ENCODE measurements around the gene LRFN4. TPM values are rescaled to one million over a fixed set of nuclear protein-coding genes. Genes with fewer than 3 reads are reported as not detected.

Gene LRFN4
- total RNA-seq, 1 experiment from 2014 or later = 8.7 TPM

DNA sequence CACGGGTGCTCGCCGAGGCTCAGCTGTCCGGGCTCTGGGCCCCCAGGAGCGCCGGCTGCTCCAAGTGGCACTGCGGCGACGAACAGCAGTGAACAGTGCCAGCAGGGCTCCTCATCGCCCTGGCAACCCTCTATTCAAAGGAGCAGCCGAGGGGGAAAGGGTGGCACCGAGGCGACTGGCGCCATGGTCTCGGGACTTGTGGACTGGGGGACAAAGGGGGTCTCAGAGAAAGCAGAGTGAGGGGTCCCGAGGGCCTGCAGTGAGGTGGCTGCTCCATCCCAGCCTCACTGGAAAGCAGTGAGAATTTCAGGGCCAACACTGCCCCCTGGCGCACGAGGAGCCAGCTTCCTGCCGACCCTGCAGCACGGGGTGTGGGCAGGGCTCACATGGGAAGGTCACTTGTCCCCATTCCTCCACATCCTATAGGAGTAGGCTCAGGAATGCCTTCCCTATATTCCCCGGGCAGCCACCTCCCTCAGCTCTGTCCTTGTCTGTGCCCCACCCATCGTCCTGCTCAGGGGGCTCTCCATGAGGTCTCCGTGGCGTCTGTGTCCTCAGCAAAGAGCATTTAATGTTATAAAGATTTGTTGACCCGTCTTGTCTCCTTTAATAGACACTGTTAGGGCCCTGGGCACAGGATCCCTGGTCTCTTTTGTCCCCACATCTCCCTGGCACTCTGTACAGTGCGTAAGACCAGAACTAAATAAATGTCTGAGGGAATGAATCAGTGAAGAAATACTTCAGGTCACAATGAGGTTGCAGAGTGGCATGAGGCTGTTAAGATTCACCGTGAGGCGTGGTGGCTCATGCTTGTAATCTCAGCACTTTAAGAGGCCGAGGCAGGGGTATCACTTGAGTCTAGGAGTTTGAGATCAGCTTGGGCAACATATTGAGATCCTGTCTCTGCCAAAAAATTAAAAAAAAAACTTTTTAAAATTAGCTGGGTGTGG is 26.4 kb downstream of the LRFN4 start:
- peak overlapping the region; percentile 75; the same call in 1 of the 2 replicates for H2AFZ ChIP-seq (ENCODE audit: low read length)
- no peaks in the 10 kb centered on the region for H3K27me3 ChIP-seq (ENCODE audit: low read length)
- H3K36me3 ChIP-seq (ENCODE audit: insufficient read depth, low read length) = no peaks in the 10 kb centered on the region
- DNase-seq = peak; percentile 89
- H3K4me3 ChIP-seq (ENCODE audit: low read length) = no peak overlapping the region
- peak overlapping the region; percentile 35 for H3K4me2 ChIP-seq (ENCODE audit: low read depth, low read length, poor library complexity, severe bottlenecking)
- peaks cover 30% of the 10 kb centered on the region for H3K4me1 ChIP-seq (ENCODE audit: low read length)
- no peaks in the 10 kb centered on the region for H3K79me2 ChIP-seq (ENCODE audit: low read length)
- no peak overlapping the region for H3K27ac ChIP-seq (ENCODE audit: low read length)
- no peaks in the 10 kb centered on the region for H4K20me1 ChIP-seq (ENCODE audit: insufficient read depth, low read depth, low read length)
- H3K9me3 ChIP-seq (ENCODE audit: low read length) = no peaks in the 10 kb centered on the region
- H3K9ac ChIP-seq (ENCODE audit: low read length) = no peak overlapping the region
- H3K9me2 ChIP-seq (replicated peaks; ENCODE audit: insufficient read depth, low read length) = no peaks in the 10 kb centered on the region

- no peak overlapping the region for H2AFZ ChIP-seq (ENCODE audit: low read length)
- no peaks in the 10 kb centered on the region for H3K9me2 ChIP-seq (replicated peaks; ENCODE audit: insufficient read depth, low read length)
- H3K9me3 ChIP-seq (ENCODE audit: low read length) = no peaks in the 10 kb centered on the region
- no peak overlapping the region for H3K4me2 ChIP-seq (ENCODE audit: low read depth, low read length, poor library complexity, severe bottlenecking)
- H3K27ac ChIP-seq (ENCODE audit: low read length) = no peak overlapping the region
- no peaks in the 10 kb centered on the region for H3K27me3 ChIP-seq (ENCODE audit: low read length)
- H3K4me1 ChIP-seq (ENCODE audit: low read length) = peaks cover 30% of the 10 kb centered on the region
- H3K79me2 ChIP-seq (ENCODE audit: low read length) = no peaks in the 10 kb centered on the region
- no peaks in the 10 kb centered on the region for H3K36me3 ChIP-seq (ENCODE audit: insufficient read depth, low read length)
- H3K9ac ChIP-seq (ENCODE audit: low read length) = no peak overlapping the region
- no peaks in the 10 kb centered on the region for H4K20me1 ChIP-seq (ENCODE audit: insufficient read depth, low read depth, low read length)
- no peak overlapping the region for H3K4me3 ChIP-seq (ENCODE audit: low read length)
- no peak for DNase-seq
Observed at GRCh38 chr11:66884443-66884842, 27.6 kb downstream of the LRFN4 start.

- Histone ChIP-seq H3K9ac (ENCODE audit: low read length) (no peak overlapping the region), H3K27me3 (ENCODE audit: low read length) (no peaks in the 10 kb centered on the region), H3K4me3 (ENCODE audit: low read length) (no peak overlapping the region), H3K9me3 (ENCODE audit: low read length) (no peaks in the 10 kb centered on the region), H3K27ac (ENCODE audit: low read length) (no peak overlapping the region), H3K79me2 (ENCODE audit: low read length) (no peaks in the 10 kb centered on the region), H3K36me3 (ENCODE audit: insufficient read depth, low read length) (no peaks in the 10 kb centered on the region), H2AFZ (ENCODE audit: low read length) (no peak overlapping the region), H3K9me2 (replicated peaks; ENCODE audit: insufficient read depth, low read length) (no peaks in the 10 kb centered on the region), H3K4me1 (ENCODE audit: low read length) (peaks cover 20% of the 10 kb centered on the region), H4K20me1 (ENCODE audit: insufficient read depth, low read depth, low read length) (no peaks in the 10 kb centered on the region), H3K4me2 (ENCODE audit: low read depth, low read length, poor library complexity, severe bottlenecking) (no peak overlapping the region)
- DNase-seq = no peak
Observed at GRCh38 chr11:66885469-66885868, 28.6 kb downstream of the LRFN4 start.

GRCh38 chr11:66885950-66886440 is 29.1 kb downstream of the LRFN4 start:
- Histone ChIP-seq H3K4me3 (ENCODE audit: low read length) (no peak overlapping the region), H3K27ac (ENCODE audit: low read length) (no peak overlapping the region), H3K4me1 (ENCODE audit: low read length) (peaks cover 14% of the 10 kb centered on the region), H4K20me1 (ENCODE audit: insufficient read depth, low read depth, low read length) (no peaks in the 10 kb centered on the region), H3K4me2 (ENCODE audit: low read depth, low read length, poor library complexity, severe bottlenecking) (no peak overlapping the region), H3K79me2 (ENCODE audit: low read length) (no peaks in the 10 kb centered on the region), H3K9me2 (replicated peaks; ENCODE audit: insufficient read depth, low read length) (no peaks in the 10 kb centered on the region), H3K9me3 (ENCODE audit: low read length) (no peaks in the 10 kb centered on the region), H3K27me3 (ENCODE audit: low read length) (no peaks in the 10 kb centered on the region), H2AFZ (ENCODE audit: low read length) (no peak overlapping the region), H3K36me3 (ENCODE audit: insufficient read depth, low read length) (no peaks in the 10 kb centered on the region), H3K9ac (ENCODE audit: low read length) (no peak overlapping the region)
- no peak for DNase-seq

DNA sequence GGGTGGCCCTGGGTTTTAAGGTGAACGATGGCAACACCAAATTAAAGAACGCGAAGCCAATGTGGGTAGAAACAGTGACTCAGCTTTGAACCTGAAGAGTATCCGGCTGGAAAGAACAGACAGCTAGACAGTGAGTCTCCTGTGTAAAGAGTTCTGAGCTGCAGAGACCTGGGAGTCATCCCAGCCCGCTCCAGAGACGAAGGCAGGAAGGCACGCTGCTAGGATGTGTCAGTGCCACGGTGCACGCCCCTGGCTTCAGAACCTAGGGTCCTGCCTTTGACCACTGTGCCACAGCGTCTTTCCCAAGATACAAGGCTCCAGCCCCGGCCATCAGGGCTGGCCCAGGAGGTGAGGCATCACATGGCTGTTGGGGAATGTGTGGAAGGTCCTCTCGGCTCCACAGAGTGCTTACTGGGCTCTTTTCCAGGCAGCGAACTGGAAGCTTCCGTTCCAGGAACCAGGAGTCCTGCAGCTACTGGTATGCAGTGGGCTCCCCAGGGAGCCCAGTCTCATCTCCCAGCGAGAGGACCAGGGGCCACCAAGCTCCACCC is 29.9 kb downstream of the LRFN4 start:
- DNase-seq = no peak
- H3K27me3 ChIP-seq (ENCODE audit: low read length) = no peaks in the 10 kb centered on the region
- no peak overlapping the region for H2AFZ ChIP-seq (ENCODE audit: low read length)
- H3K36me3 ChIP-seq (ENCODE audit: insufficient read depth, low read length) = no peaks in the 10 kb centered on the region
- H3K9me2 ChIP-seq (replicated peaks; ENCODE audit: insufficient read depth, low read length) = no peaks in the 10 kb centered on the region
- no peaks in the 10 kb centered on the region for H3K79me2 ChIP-seq (ENCODE audit: low read length)
- no peak overlapping the region for H3K27ac ChIP-seq (ENCODE audit: low read length)
- H4K20me1 ChIP-seq (ENCODE audit: insufficient read depth, low read depth, low read length) = no peaks in the 10 kb centered on the region
- H3K9ac ChIP-seq (ENCODE audit: low read length) = no peak overlapping the region
- H3K4me2 ChIP-seq (ENCODE audit: low read depth, low read length, poor library complexity, severe bottlenecking) = no peak overlapping the region
- H3K4me1 ChIP-seq (ENCODE audit: low read length) = peaks cover 7% of the 10 kb centered on the region
- no peaks in the 10 kb centered on the region for H3K9me3 ChIP-seq (ENCODE audit: low read length)
- no peak overlapping the region for H3K4me3 ChIP-seq (ENCODE audit: low read length)

GRCh38 chr11:66887526-66887925 is 30.7 kb downstream of the LRFN4 start:
- Histone ChIP-seq H3K9me3 (ENCODE audit: low read length) (no peaks in the 10 kb centered on the region), H3K4me3 (ENCODE audit: low read length) (no peak overlapping the region), H3K27me3 (ENCODE audit: low read length) (no peaks in the 10 kb centered on the region), H4K20me1 (ENCODE audit: insufficient read depth, low read depth, low read length) (no peaks in the 10 kb centered on the region), H2AFZ (ENCODE audit: low read length) (no peak overlapping the region), H3K9ac (ENCODE audit: low read length) (no peak overlapping the region), H3K36me3 (ENCODE audit: insufficient read depth, low read length) (no peaks in the 10 kb centered on the region), H3K4me1 (ENCODE audit: low read length) (peaks cover 3% of the 10 kb centered on the region; the same call in 1 of the 2 replicates), H3K79me2 (ENCODE audit: low read length) (no peaks in the 10 kb centered on the region), H3K9me2 (replicated peaks; ENCODE audit: insufficient read depth, low read length) (no peaks in the 10 kb centered on the region), H3K4me2 (ENCODE audit: low read depth, low read length, poor library complexity, severe bottlenecking) (no peak overlapping the region), H3K27ac (ENCODE audit: low read length) (no peak overlapping the region)
- no peak for DNase-seq

GRCh38 chr11:66888282-66888681 is 31.4 kb downstream of the LRFN4 start:
- H2AFZ ChIP-seq (ENCODE audit: low read length) = no peak overlapping the region
- no peaks in the 10 kb centered on the region for H3K9me3 ChIP-seq (ENCODE audit: low read length)
- no peaks in the 10 kb centered on the region for H4K20me1 ChIP-seq (ENCODE audit: insufficient read depth, low read depth, low read length)
- H3K9me2 ChIP-seq (replicated peaks; ENCODE audit: insufficient read depth, low read length) = no peaks in the 10 kb centered on the region
- no peak overlapping the region for H3K9ac ChIP-seq (ENCODE audit: low read length)
- no peak overlapping the region for H3K4me2 ChIP-seq (ENCODE audit: low read depth, low read length, poor library complexity, severe bottlenecking)
- no peak overlapping the region for H3K4me3 ChIP-seq (ENCODE audit: low read length)
- H3K79me2 ChIP-seq (ENCODE audit: low read length) = no peaks in the 10 kb centered on the region
- peaks cover 3% of the 10 kb centered on the region; the same call in 1 of the 2 replicates for H3K4me1 ChIP-seq (ENCODE audit: low read length)
- DNase-seq = no peak
- no peaks in the 10 kb centered on the region for H3K36me3 ChIP-seq (ENCODE audit: insufficient read depth, low read length)
- no peaks in the 10 kb centered on the region for H3K27me3 ChIP-seq (ENCODE audit: low read length)
- H3K27ac ChIP-seq (ENCODE audit: low read length) = no peak overlapping the region

DNA sequence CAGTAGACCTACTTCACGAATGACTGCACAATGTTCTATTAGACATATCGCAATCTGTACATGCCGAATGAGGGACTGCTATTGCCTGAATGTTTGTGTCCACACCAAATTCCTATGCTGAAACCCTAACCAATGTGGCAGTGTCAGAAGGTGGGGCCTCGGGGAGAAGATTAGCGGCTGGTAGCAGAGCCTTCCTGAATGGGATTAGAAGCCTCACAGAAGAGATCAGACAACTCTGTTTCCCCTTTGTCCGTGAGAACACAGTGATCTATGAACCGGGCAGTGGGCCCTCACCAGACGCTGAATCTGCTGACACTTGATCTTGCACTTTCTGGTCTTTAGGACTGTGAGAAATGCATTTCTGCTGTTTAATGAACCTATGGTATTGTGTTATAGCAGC is 33.1 kb downstream of the LRFN4 start:
- no peaks in the 10 kb centered on the region for H3K9me2 ChIP-seq (replicated peaks; ENCODE audit: insufficient read depth, low read length)
- no peaks in the 10 kb centered on the region for H3K9me3 ChIP-seq (ENCODE audit: low read length)
- no peaks in the 10 kb centered on the region for H4K20me1 ChIP-seq (ENCODE audit: insufficient read depth, low read depth, low read length)
- H3K4me1 ChIP-seq (ENCODE audit: low read length) = no peaks in the 10 kb centered on the region
- H3K27me3 ChIP-seq (ENCODE audit: low read length) = no peaks in the 10 kb centered on the region
- no peak overlapping the region for H3K27ac ChIP-seq (ENCODE audit: low read length)
- H3K9ac ChIP-seq (ENCODE audit: low read length) = no peak overlapping the region
- no peak overlapping the region for H3K4me3 ChIP-seq (ENCODE audit: low read length)
- H3K4me2 ChIP-seq (ENCODE audit: low read depth, low read length, poor library complexity, severe bottlenecking) = no peak overlapping the region
- H3K79me2 ChIP-seq (ENCODE audit: low read length) = no peaks in the 10 kb centered on the region
- H3K36me3 ChIP-seq (ENCODE audit: insufficient read depth, low read length) = no peaks in the 10 kb centered on the region
- DNase-seq = no peak
- no peak overlapping the region for H2AFZ ChIP-seq (ENCODE audit: low read length)

All from Karpas-422 (cell line).